Ascending aorta (tissue), 2 donors: ENCODE measurements around the gene CBFA2T2. TPM values are rescaled to one million over a fixed set of nuclear protein-coding genes. Genes with fewer than 3 reads are reported as not detected.
A peak's percentile ranks its signal among the peaks of the same experiment; 100 is the strongest.

Experiments used
- DNase-seq, 2 donors: peaks; one replicate each; pipeline ENCODE4 v3.0.0-alpha.2; 2019; ENCODE audit warnings: low spot score in 2 of 2
- H3K27ac ChIP-seq, 2 donors: fragments of 200-600 bp; sonication (generic); one replicate each; pipeline ENCODE4 v1.5.1; 2016 to 2017; ENCODE audit warnings: mild to moderate bottlenecking in 1 of 2
- H3K27me3 ChIP-seq: fragments of 200-600 bp; sonication (generic); one replicate; pipeline ENCODE4 v1.5.1; 2017
- H3K36me3 ChIP-seq, 2 donors: fragments of 200-600 bp; sonication (generic); one replicate each; pipeline ENCODE4 v1.5.1; 2016
- H3K4me1 ChIP-seq, 2 donors: fragments of 200-600 bp; sonication (generic); one replicate each; pipeline ENCODE4 v1.5.1; 2016 to 2017; ENCODE audit warnings: mild to moderate bottlenecking in 1 of 2
- H3K4me3 ChIP-seq, 2 donors: fragments of 200-600 bp; sonication (generic); one replicate each; pipeline ENCODE4 v1.5.1; 2016 to 2017; ENCODE audit warnings: mild to moderate bottlenecking in 1 of 2
- H3K9me3 ChIP-seq, 2 donors: fragments of 200-600 bp; sonication (generic); one replicate each; pipeline ENCODE4 v1.5.1; 2016
- CTCF ChIP-seq, 3 experiments: fragments of 200-600 bp in 2 of 3; fragments of 450-650 bp in 1 of 3; sonication (generic) in 2 of 3; IDR thresholded peaks; one replicate each; pipeline ENCODE4 v1.5.1; 2016 to 2019; ENCODE audit warnings: antibody characterized with exemption in 3 of 3, mild to moderate bottlenecking in 1 of 3, moderate library complexity in 1 of 3
- intact Hi-C: fragments of 100-400 bp; cut with DNase I; formaldehyde crosslinking; loops from one replicate; pipeline ENCODE4 v1.15.1; 2023
- total RNA-seq: library from RNA; depleted of rRNA; stranded (reverse); fragments of >200 nt; gene quantifications from one replicate; pipeline ENCODE4 v1.1.0, GENCODE V29; 2016

CBFA2T2 gene
- total RNA-seq, 1 donor from 2014 or later: 22.4 TPM

GRCh38 chr20:33551778-33552177 is 61.9 kb downstream of the CBFA2T2 start:
- no peak for TF ChIP-seq CTCF (IDR thresholded peaks at IDR 0.05)
- Histone ChIP-seq H3K4me1 (peaks cover 0 to 13% of the 10 kb centered on the region in 2 donors), H3K27me3 (no peaks in the 10 kb centered on the region), H3K4me3 (no peak overlapping the region), H3K36me3 (no peaks in the 10 kb centered on the region), H3K27ac (no peak overlapping the region), H3K9me3 (no peaks in the 10 kb centered on the region)
- no peak for DNase-seq
- intact Hi-C loops: no loop called here

GRCh38 chr20:33552519-33552918 is 62.6 kb downstream of the CBFA2T2 start:
- Histone ChIP-seq H3K9me3 (no peaks in the 10 kb centered on the region), H3K27ac (no peak overlapping the region), H3K36me3 (no peaks in the 10 kb centered on the region), H3K4me3 (no peak overlapping the region), H3K27me3 (no peaks in the 10 kb centered on the region), H3K4me1 (peaks cover 0 to 10% of the 10 kb centered on the region in 2 donors)
- intact Hi-C loops: no loop called here
- DNase-seq: no peak
- no peak for TF ChIP-seq CTCF (IDR thresholded peaks at IDR 0.05)

GRCh38 chr20:33553516-33553915 is 63.6 kb downstream of the CBFA2T2 start:
- H3K27me3 ChIP-seq: no peaks in the 10 kb centered on the region
- no peak for DNase-seq
- peaks cover 0 to 10% of the 10 kb centered on the region in 2 donors for H3K4me1 ChIP-seq
- no peaks in the 10 kb centered on the region for H3K36me3 ChIP-seq
- H3K4me3 ChIP-seq: no peak overlapping the region
- no peak overlapping the region for H3K27ac ChIP-seq
- intact Hi-C loops: no loop called here
- no peak for TF ChIP-seq CTCF (IDR thresholded peaks at IDR 0.05)
- no peaks in the 10 kb centered on the region for H3K9me3 ChIP-seq

GRCh38 chr20:33554914-33555420 is 65.1 kb downstream of the CBFA2T2 start:
- H3K4me3 ChIP-seq: peak overlapping the region in 1 of 2 donors; percentile 32
- H3K36me3 ChIP-seq: no peaks in the 10 kb centered on the region
- H3K9me3 ChIP-seq: no peaks in the 10 kb centered on the region
- H3K27me3 ChIP-seq: no peaks in the 10 kb centered on the region
- no peak for TF ChIP-seq CTCF (IDR thresholded peaks at IDR 0.05)
- peaks cover 0 to 10% of the 10 kb centered on the region in 2 donors for H3K4me1 ChIP-seq
- H3K27ac ChIP-seq: peak overlapping the region; percentile 27 to 30
- intact Hi-C loops: loop anchor here (5.0 kb wide), 1 partner anchor 63 kb away; the partner anchor contains the start of gene CBFA2T2
- no peak for DNase-seq

GRCh38 chr20:33555755-33556154 is 65.9 kb downstream of the CBFA2T2 start:
- Histone ChIP-seq H3K9me3 (no peaks in the 10 kb centered on the region), H3K27ac (peak overlapping the region; percentile 27 to 30), H3K36me3 (no peaks in the 10 kb centered on the region), H3K27me3 (no peaks in the 10 kb centered on the region), H3K4me3 (no peak overlapping the region), H3K4me1 (peaks cover 0 to 10% of the 10 kb centered on the region in 2 donors)
- TF ChIP-seq CTCF (IDR thresholded peaks at IDR 0.05): no peak
- intact Hi-C loops: loop anchor here (5.0 kb wide), 1 partner anchor 63 kb away; the partner anchor contains the start of gene CBFA2T2
- no peak for DNase-seq
